Measurements from ENCODE around the gene UNC5C.
"Not testable (repeated sequence)": the region's sequence is repeated elsewhere in the genome, so short reads cannot be mapped to it uniquely, and the experiment has no call there.

The UNC5C gene

DNA sequence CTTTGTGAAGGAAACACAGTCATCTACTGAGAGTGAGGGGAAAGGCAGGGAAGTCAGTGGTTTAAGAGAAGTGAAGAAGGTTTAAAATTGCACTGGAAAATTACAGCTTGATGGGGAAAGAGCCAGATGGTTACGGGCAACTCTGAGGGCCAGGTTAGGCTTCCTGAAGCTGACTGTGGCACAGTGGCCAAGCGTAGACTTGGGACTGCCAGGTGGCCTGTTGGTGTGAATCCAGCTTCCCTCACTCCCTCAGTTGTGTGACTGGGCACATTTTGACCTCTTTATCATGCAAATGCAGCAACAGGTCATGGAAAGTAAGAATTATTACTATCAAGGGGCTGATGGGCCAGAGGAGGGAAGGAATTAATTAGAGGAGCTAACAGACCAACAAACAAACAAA is 390.1 kb downstream of the UNC5C start:
- no peak for DNase-seq

DNA sequence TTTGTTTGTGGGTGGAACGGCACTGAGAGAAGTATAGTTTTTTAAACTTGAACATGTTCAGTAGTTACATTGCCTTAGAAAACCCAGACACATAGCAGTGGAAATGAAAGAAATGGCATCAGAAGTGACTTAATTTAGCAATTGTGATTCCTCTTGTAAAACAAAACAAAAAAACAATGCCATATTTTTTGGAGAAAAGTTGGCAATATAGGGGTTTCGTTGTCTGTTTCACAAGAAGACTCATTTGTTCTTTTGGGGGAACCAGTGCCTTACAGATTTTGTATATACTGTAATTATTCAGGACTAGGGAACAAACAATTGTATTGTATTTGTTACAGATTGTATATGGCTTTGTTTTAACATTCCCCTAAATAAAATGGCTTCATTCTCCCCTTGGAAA is 390.7 kb downstream of the UNC5C start:
- no peak for DNase-seq

GRCh38 chr4:95157596-95157995 is 391.2 kb downstream of the UNC5C start:
- no peak for DNase-seq

DNA sequence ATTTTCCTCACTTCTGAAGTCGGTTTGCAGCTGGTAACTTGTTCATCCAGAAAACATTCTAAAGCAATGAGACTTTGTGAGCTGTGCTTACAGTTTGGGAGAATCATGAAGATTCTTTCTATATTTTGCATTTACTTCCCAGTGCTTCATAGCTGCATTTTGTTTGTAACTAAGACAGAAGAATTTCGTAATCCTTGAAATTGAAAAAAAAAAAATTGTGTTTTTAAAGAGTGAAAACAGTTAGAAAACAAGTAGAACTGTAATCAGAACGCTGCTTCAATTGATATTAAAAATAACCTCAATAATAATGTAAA is 392.4 kb downstream of the UNC5C start:
- DNase-seq: no peak

- no peak for DNase-seq
These were observed 392.9 kb downstream of the UNC5C start for GRCh38 chr4:95155759-95156451.

DNA sequence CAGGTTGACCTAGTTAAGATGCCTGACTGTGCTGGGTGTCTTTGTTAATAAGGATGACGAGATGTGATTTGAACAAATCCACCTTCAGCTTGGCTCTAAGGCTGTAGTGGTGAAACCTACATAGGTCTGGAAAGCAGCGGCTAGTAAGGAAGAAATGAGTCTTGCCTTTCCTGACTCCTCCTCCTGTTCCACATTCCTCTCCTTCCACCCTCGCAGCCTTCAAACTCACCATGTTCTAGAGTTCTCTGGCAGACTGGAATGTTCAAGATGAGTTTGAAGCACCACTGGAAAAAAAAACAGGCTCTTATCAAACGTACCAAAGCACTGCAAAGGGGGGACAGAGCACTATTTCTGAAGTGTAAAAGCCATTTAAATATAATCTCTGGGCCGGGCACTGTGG is 395.6 kb downstream of the UNC5C start:
- DNase-seq: no peak

DNA sequence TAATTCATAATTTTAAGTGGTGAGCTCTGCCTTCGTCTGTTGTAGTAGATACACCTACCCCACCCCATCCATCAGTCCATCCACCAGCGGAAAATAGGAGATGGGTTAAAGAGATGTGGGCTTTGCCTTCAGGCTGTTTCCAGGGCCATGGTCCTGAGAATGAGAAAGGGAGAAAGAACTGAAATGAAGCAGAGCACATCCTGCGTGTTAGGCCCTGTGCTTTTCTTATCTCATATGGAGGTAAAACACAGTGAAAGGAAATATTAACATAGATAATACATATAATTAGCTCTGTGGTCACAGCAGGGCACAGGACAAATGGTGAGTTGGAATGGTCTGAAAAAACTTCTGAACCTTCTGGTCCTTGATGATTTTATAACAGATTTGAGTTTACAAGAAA is 397.5 kb downstream of the UNC5C start:
- no peak for DNase-seq

DNA sequence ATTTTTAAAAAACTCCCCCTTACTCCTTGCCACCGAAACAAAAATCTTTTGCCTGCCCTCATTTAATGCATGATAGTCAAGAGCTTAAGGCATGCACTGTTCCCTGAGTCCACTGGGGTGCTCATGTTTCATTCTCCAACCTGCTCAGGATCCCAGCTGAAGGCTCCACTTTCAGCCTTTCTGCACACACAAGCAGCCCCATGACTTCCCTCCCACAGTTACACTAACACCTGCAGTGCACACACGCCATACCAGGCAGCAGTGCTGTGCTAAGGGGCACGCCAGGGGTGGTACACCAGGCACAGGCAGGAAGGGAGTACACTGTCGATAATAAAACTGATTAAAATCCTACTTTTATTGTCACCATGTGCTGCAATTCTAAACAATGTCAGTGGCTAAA is 405.8 kb downstream of the UNC5C start:
- DNase-seq: no peak

- DNase-seq: no peak
These were observed 407.4 kb downstream of the UNC5C start for GRCh38 chr4:95141361-95141760.

GRCh38 chr4:95139424-95139823 is 409.3 kb downstream of the UNC5C start:
- not testable (repeated sequence) for DNase-seq

DNA sequence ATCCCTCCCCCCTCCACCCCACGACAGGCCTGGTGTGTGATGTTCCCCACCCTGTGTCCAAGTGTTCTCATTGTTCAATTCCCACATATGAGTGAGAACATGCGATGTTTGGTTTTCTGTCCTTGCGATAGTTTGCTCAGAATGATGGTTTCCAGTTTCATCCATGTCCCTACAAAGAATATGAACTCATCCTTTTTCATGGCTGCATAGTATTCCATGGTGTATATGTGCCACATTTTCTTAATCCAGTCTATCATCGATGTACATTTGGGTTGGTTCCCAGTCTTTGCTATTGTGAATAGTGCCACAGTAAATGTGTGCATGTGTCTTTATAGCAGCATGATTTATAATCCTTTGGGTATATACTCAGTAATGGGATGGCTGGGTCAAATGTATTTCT is 414.8 kb downstream of the UNC5C start:
- not testable (repeated sequence) for DNase-seq

DNA sequence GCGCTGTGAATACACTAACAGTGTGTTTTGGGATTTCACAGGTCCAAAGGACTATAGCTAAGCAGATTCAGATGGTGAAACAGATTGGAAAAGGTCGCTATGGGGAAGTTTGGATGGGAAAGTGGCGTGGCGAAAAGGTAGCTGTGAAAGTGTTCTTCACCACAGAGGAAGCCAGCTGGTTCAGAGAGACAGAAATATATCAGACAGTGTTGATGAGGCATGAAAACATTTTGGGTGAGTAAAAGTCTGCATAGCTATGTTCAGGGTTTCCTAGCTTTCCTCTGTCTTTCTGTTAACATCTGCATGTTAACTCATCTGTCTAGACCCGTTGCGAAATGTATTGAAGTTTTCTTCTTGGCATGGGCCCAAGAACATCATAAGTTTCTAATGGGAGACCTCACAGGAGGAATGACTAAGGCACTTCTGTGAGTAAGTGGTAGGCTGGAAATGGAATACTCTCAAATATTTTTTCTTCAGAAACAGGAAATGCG is 418.9 kb downstream of the UNC5C start:
- DNase-seq: no peak

DNA sequence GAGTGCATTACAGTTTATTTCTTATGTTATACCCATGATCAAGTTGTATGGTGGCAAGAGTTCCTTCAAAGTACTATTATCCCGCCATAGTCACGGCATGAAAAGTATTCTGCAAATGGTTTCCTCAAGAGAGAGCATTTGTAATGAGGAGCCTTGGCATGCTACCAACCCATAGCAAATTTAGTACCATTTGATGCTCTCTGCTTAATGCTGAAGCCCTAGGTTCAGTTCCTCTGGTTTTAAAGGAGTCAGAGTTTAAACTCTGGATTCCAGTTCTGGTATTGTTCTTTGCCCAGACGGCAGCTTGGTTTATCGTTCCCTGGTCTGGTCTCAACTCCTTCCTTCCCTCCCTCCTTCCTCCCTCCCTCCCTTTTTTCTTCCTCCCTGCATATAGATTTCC is 419.7 kb downstream of the UNC5C start:
- DNase-seq: no peak

- no peak for DNase-seq
These were observed 423.8 kb downstream of the UNC5C start for GRCh38 chr4:95124906-95125504.

GRCh38 chr4:95122001-95122400 is 426.8 kb downstream of the UNC5C start:
- DNase-seq: no peak

DNA sequence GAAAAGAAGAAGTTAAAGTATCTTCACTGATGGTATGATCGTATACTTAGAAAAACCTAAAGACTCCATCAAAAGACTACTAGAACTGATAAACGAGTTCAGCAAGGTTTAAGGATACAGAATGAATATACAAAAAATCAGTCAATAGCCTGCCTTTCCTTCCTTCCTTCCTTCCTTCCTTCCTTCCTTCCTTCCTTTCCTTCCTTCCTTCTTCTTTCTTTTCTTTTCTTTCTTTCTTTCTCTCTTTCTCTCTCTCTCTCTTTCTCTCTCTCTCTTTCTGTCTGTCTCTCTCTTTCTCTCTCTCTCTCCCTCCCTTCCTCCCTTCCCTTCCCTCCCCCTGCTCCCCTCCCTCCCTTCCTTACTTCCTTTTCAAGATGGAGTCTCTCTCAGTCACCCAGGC is 428.3 kb downstream of the UNC5C start:
- DNase-seq: no peak

- DNase-seq: no peak
These were observed 430.3 kb downstream of the UNC5C start for GRCh38 chr4:95118497-95118896.

DNA sequence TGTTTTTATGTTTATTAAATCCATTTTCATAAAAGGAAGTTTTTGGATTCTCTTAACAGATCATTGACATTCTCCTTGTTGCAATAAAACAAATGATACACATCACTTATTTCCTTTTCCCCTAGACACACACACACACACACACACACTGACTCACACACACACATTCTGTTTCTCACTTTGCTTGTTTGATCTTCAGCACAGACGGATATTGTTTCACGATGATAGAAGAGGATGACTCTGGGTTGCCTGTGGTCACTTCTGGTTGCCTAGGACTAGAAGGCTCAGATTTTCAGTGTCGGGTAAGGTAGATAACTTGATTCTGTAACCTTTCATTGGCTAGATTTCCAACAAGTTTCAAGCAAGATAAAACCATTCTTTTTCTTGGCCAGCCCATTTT is 434.3 kb downstream of the UNC5C start:
- no peak for DNase-seq
